HTR-8/SVneo (cell line): ENCODE results near the gene CLASP2.
"Not testable (repeated sequence)": the region's sequence is repeated elsewhere in the genome, so short reads cannot be mapped to it uniquely, and the experiment has no call there.

ENCODE experiments used
- DNase-seq: peaks from one replicate; pipeline ENCODE4 v3.0.0; 2011; ENCODE audit warnings: low spot score, mixed read lengths; ENCODE audit not compliant: insufficient read length
- FAIRE-seq: peaks from 2 replicates; lab custom pipeline; 2011; peaks lifted over from hg19 to GRCh38; lab: Jason Lieb, UNC

The CLASP2 gene

GRCh38 chr3:33717866-33718594, at the start of gene CLASP2:
TSS of gene CLASP2 (minus strand) at chr3:33718254. CDS start at chr3:33718002, 252 bp downstream.
- peak; percentile 93 for FAIRE-seq
- peak; percentile 90 for DNase-seq

- FAIRE-seq (no peak), DNase-seq (no peak)
These were observed 40.8 kb upstream of the CLASP2 start for GRCh38 chr3:33758864-33759263.

- FAIRE-seq, result no peak
- no peak for DNase-seq
These were observed 40.2 kb upstream of the CLASP2 start for GRCh38 chr3:33758281-33758680.

- not testable (repeated sequence) for DNase-seq, FAIRE-seq
These were observed 36.3 kb upstream of the CLASP2 start for GRCh38 chr3:33754391-33754790.

GRCh38 chr3:33751336-33751735, 33.3 kb upstream of the CLASP2 start:
- FAIRE-seq, result no peak
- DNase-seq, result no peak

- FAIRE-seq (no peak), DNase-seq (no peak)
These were observed 32.1 kb upstream of the CLASP2 start for GRCh38 chr3:33750211-33750548.

GRCh38 chr3:33749546-33750210, 31.6 kb upstream of the CLASP2 start:
- FAIRE-seq (no peak), DNase-seq (no peak)

GRCh38 chr3:33746416-33747116, 28.5 kb upstream of the CLASP2 start:
- DNase-seq (no peak), FAIRE-seq (no peak)

GRCh38 chr3:33737146-33737545, 19.1 kb upstream of the CLASP2 start:
- FAIRE-seq, result no peak
- no peak for DNase-seq

- DNase-seq (no peak), FAIRE-seq (no peak)
These were observed 14.3 kb upstream of the CLASP2 start for GRCh38 chr3:33732394-33732793.

GRCh38 chr3:33729993-33730392, 11.9 kb upstream of the CLASP2 start:
- FAIRE-seq (no peak), DNase-seq (no peak)

GRCh38 chr3:33724256-33724655, 6.2 kb upstream of the CLASP2 start:
- no peak for DNase-seq
- FAIRE-seq, result no peak

- FAIRE-seq (no peak), DNase-seq (no peak)
These were observed 4.7 kb upstream of the CLASP2 start for GRCh38 chr3:33722626-33723370.

- FAIRE-seq (no peak), DNase-seq (no peak)
These were observed 4.1 kb upstream of the CLASP2 start for GRCh38 chr3:33722191-33722590.

GRCh38 chr3:33718595-33718907, 497 bp upstream of the CLASP2 start:
- DNase-seq, result no peak
- no peak for FAIRE-seq

- DNase-seq (no peak), FAIRE-seq (no peak)
These were observed 513 bp downstream of the CLASP2 start for GRCh38 chr3:33717616-33717865.

- no peak for FAIRE-seq
These were observed 1.8 kb downstream of the CLASP2 start for GRCh38 chr3:33716227-33716626.

GRCh38 chr3:33711100-33711499, 7.0 kb downstream of the CLASP2 start:
- FAIRE-seq (no peak), DNase-seq (no peak)

More at GRCh38 chr3:33716227-33716626, 1.8 kb downstream of the CLASP2 start:
- no peak for DNase-seq

GRCh38 chr3:33706056-33706455, 12.0 kb downstream of the CLASP2 start:
- no peak for DNase-seq
- FAIRE-seq, result no peak

GRCh38 chr3:33704891-33705290, 13.2 kb downstream of the CLASP2 start:
- DNase-seq (no peak), FAIRE-seq (no peak)

- no peak for FAIRE-seq
- DNase-seq, result no peak
These were observed 18.8 kb downstream of the CLASP2 start for GRCh38 chr3:33699275-33699674.
